Sigmoid colon (tissue), 7 donors: ENCODE measurements around the gene RAB3IL1. TPM values are rescaled to one million over a fixed set of nuclear protein-coding genes. Genes with fewer than 3 reads are reported as not detected.

Experiments
- DNase-seq: peaks from one replicate; pipeline ENCODE4 v3.0.0-alpha.2; 2019
- H3K27ac ChIP-seq, 4 donors: fragments of 200-600 bp; sonication (generic); one replicate each; pipeline ENCODE4 v1.5.1; 2016 to 2019; ENCODE audit warnings: mild to moderate bottlenecking in 1 of 4
- H3K27me3 ChIP-seq, 3 donors: fragments of 200-600 bp; sonication (generic); one replicate each; pipeline ENCODE4 v1.5.1; 2019; ENCODE audit warnings: mild to moderate bottlenecking in 1 of 3
- H3K36me3 ChIP-seq, 4 donors: fragments of 200-600 bp; sonication (generic); one replicate each; pipeline ENCODE4 v1.5.1; 2016 to 2019
- H3K4me1 ChIP-seq, 4 donors: fragments of 200-600 bp; sonication (generic); one replicate each; pipeline ENCODE4 v1.5.1; 2017 to 2019
- H3K4me3 ChIP-seq, 4 donors: fragments of 200-600 bp; sonication (generic); one replicate each; pipeline ENCODE4 v1.5.1; 2017 to 2019; ENCODE audit warnings: mild to moderate bottlenecking in 2 of 4, moderate library complexity in 1 of 4
- H3K9me3 ChIP-seq, 4 donors: fragments of 200-600 bp in 3 of 4; sonication (generic) in 3 of 4; one replicate each; pipeline versions ENCODE4 v1.5.1 to v1.6.1; 2013 to 2019
- CTCF ChIP-seq, 4 experiments: fragments of 450-650 bp in 3 of 4; fragments of 200-600 bp in 1 of 4; IDR thresholded peaks; one replicate each; pipeline ENCODE4 v1.5.1; 2016 to 2019; ENCODE audit warnings: antibody characterized with exemption in 4 of 4, mild to moderate bottlenecking in 3 of 4, moderate library complexity in 2 of 4
- EP300 ChIP-seq, 4 donors: sonication (generic); formaldehyde crosslinking; IDR thresholded peaks; one replicate each; pipeline ENCODE4 v1.6.1; 2017; ENCODE audit warnings: antibody characterized with exemption in 4 of 4
- POLR2A ChIP-seq, 2 donors: fragments of 450-650 bp; IDR thresholded peaks; one replicate each; pipeline ENCODE4 v1.6.1; 2016; ENCODE audit warnings: antibody characterized with exemption in 2 of 2, mild to moderate bottlenecking in 2 of 2, moderate library complexity in 2 of 2
- POLR2AphosphoS5 ChIP-seq, 4 donors: sonication (generic); formaldehyde crosslinking; IDR thresholded peaks; one replicate each; pipeline ENCODE4 v1.6.1; 2017; ENCODE audit warnings: antibody characterized with exemption in 4 of 4
- WGBS, 2 donors: extraction: QIAGEN DNeasy Blood & Tissue Kit; methylation state at CpG; one replicate each; pipeline ENCODE4 v1.1.7; 2013; 5-methylcytosine and 5-hydroxymethylcytosine counted together
- intact Hi-C: fragments of 100-400 bp; cut with DNase I; formaldehyde crosslinking; loops from one replicate; pipeline ENCODE4 v1.15.1; 2023
- polyA plus RNA-seq, 3 donors: library from polyadenylated mRNA; stranded (reverse); fragments of 200-250 nt; gene quantifications; one replicate each; pipeline ENCODE4 v1.2.3, GENCODE V29; 2013
- total RNA-seq, 4 donors: library from RNA; depleted of rRNA; stranded (reverse); fragments of >200 nt; gene quantifications; one replicate each; pipeline ENCODE4 v1.1.0, GENCODE V29; 2016
- donor health status: healthy with polysubstance abuse.
- donor health status: Bipolar disorder and iron deficiency.
- donor health status: healthy.

Gene RAB3IL1
- total and polyA plus RNA-seq, 7 donors: 5.1 to 23.7 (median 18.0) TPM

DNA sequence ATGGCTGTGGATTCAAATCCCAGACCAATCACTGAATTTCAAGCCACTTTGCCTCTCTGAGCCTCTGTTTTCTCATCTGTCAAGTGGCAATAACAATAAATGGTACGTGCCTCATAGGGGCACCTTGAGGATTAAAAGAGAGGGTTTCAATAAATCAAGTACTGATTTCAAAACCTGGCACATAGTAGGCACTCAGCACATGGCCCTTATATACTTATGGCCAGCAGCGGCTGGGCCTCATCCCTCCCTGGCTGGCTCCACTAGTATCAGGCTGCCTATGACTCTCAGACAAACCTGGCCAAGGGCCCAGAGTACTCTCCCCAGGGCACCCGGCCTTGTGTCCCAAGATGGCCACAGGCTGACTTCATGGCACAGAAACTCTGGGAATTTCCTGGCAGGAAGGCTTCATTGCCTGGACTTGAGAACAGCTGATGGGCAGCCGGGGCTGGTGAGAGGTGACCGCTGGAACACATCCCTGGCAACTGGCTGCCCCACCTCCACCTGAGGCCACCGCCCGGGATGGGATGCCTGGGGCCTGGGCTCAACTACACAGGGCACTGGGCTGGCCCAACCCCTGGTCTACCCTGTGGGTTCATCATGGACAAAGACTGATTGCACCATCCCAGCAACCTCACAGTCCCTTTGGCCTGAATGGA, 29.4 kb downstream of the RAB3IL1 start:
- Histone ChIP-seq H3K27me3 (no peaks in the 10 kb centered on the region), H3K4me3 (no peak overlapping the region), H3K36me3 (no peaks in the 10 kb centered on the region), H3K4me1 (peaks cover 0 to 46% (median 33%) of the 10 kb centered on the region in 4 donors), H3K27ac (peak overlapping the region; percentile 59 to 85 (median 82)), H3K9me3 (no peaks in the 10 kb centered on the region)
- intact Hi-C loops: no loop called here
- WGBS, 2 donors: 86 to 90% methylated on average over 7 of the region's 7 CpGs
- peak; percentile 91 for DNase-seq
- no peak for TF ChIP-seq POLR2A (IDR thresholded peaks at IDR 0.05)
- peak in 3 of 4 donors; percentile 60 to 79 (median 61) for TF ChIP-seq POLR2AphosphoS5 (IDR thresholded peaks at IDR 0.05)
- peak in 1 of 4 donors; percentile 32 for TF ChIP-seq EP300 (IDR thresholded peaks at IDR 0.05)

DNA sequence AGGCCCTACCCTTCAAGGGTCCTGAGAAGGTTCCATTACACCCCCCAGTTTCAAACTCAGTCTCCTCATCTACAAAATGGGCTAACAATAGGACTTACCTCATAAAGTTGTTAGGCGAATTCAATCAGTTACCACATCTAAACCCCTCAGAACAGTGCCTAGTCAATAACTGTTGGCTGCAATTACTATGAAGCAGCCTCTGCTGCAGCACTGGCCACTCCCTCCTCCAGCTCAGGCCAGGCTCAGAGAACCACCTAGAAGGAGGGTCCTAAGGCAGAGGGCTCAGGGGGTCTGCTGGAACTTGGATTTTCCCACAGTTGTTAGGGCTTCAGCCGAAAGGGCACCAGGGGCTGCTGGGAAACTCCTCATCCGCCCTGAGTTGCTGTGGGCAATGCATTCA, 30.7 kb downstream of the RAB3IL1 start:
- no peak for TF ChIP-seq EP300 (IDR thresholded peaks at IDR 0.05)
- TF ChIP-seq POLR2A (IDR thresholded peaks at IDR 0.05): no peak
- TF ChIP-seq POLR2AphosphoS5 (IDR thresholded peaks at IDR 0.05): no peak
- no peak for TF ChIP-seq CTCF (IDR thresholded peaks at IDR 0.05)
- H3K27me3 ChIP-seq: no peaks in the 10 kb centered on the region
- WGBS, 2 donors: 95% methylated on average over 3 of the region's 3 CpGs
- H3K9me3 ChIP-seq: no peaks in the 10 kb centered on the region
- H3K4me3 ChIP-seq: no peak overlapping the region
- no peak for DNase-seq
- H3K4me1 ChIP-seq: peaks cover 0 to 41% (median 31%) of the 10 kb centered on the region in 4 donors
- peak overlapping the region in 1 of 4 donors; percentile 85 for H3K27ac ChIP-seq
- H3K36me3 ChIP-seq: no peaks in the 10 kb centered on the region
- intact Hi-C loops: no loop called here

DNA sequence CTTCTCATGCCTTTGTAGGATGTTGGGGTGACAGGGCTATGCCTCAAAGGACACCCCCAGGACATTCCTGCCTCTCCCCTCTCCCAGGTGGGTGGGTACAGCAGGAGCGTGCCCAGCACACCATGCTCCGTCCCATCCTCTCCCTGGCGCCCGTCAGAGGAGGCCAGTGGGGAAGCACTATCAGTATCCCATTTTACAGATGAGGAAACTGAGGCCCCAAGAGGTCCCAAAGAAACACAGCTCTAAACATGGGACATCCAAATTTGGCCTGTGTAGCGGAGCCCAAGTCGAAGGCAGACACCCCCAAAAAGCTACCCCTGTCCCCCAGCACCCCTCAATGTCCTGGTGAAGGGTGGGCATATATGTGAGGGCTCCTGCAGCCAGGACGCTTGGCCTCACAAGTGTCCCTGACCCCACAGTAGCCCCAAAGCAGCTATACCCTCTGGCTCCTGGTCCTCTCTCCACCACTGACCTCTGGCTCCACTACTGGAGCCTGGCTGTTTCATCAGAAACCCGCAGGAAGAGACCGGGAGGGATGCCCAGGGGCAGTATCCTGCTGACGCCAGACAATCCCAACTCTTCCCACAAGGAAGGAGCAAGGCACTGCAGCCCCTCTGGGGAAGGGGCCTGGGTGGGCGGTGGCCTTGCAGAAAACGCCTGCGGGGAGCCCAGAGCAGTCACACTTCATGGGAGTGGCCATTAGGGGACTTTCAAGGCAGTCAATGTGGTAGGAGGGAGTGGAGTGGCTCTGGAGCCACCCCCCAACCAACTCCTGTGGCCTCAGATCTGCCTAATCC, 31.4 kb downstream of the RAB3IL1 start:
- Histone ChIP-seq H3K27me3 (no peaks in the 10 kb centered on the region), H3K4me1 (peaks cover 0 to 39% (median 30%) of the 10 kb centered on the region in 4 donors), H3K9me3 (no peaks in the 10 kb centered on the region), H3K4me3 (no peak overlapping the region), H3K36me3 (no peaks in the 10 kb centered on the region), H3K27ac (no peak overlapping the region)
- DNase-seq: no peak
- TF ChIP-seq CTCF (IDR thresholded peaks at IDR 0.05): no peak
- 91 to 94% methylated on average over 13 of the region's 13 CpGs for WGBS, 2 donors
- intact Hi-C loops: no loop called here

DNA sequence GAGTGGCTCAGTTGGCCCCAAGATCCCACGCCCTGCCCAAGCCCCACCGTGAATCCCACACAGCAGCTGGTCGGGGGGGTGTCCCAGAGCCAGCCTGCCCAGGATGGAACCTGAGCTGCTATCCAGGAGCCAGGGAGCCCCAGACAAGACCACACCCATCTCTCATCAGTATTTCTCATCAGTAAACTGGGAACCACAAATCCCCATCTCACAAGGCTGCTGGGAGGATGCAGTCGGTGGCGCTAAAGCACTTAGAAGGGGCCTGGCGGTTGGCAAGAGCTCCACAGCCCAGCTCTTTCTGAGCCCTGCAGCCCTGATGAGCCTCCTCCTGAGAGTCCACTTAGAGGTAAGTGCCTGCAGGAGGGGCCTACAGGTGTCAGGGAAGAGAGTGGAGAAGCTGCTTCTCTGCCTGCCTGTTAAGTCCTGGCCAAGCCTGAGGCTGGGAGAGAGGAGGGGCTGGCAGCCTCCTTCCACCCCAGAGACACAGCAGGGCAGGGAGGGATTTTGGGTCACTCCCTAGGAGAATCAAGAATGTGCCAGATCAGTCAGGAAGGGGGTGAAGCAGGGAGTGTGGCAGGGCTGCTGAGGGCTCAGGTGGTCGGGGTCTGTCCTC, 32.1 kb downstream of the RAB3IL1 start:
- Histone ChIP-seq H3K36me3 (no peaks in the 10 kb centered on the region), H3K4me1 (peaks cover 0 to 32% (median 23%) of the 10 kb centered on the region in 4 donors), H3K4me3 (no peak overlapping the region), H3K9me3 (no peaks in the 10 kb centered on the region), H3K27ac (no peak overlapping the region), H3K27me3 (no peaks in the 10 kb centered on the region)
- WGBS, 2 donors: 91% methylated on average over 7 of the region's 7 CpGs
- no peak for DNase-seq
- no peak for TF ChIP-seq CTCF (IDR thresholded peaks at IDR 0.05)
- TF ChIP-seq EP300 (IDR thresholded peaks at IDR 0.05): no peak
- no peak for TF ChIP-seq POLR2AphosphoS5 (IDR thresholded peaks at IDR 0.05)
- no peak for TF ChIP-seq POLR2A (IDR thresholded peaks at IDR 0.05)
- intact Hi-C loops: no loop called here

DNA sequence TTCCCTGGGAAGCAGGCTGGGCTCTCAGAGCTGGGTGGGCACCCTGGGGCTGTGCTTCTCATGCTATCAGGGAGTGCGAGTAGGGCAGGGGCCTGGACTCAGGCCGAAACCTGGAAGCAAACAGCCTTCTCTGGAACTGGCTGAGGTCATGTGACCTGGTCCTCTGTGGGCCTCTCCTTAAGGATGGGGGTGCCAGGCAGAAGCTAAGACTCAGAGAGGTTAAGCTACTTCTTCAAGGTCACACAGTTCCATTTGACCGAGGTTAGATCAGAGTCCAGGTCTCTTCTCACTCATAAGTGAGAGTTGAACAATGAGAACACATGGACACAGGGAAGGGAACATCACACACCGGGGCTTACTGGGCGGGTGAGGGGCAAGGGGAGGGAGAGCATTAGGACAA, 33.4 kb downstream of the RAB3IL1 start:
- Histone ChIP-seq H3K9me3 (no peaks in the 10 kb centered on the region), H3K36me3 (peaks cover 0 to 4% (median under 1%) of the 10 kb centered on the region in 4 donors), H3K4me1 (peaks cover 0 to 23% (median 19%) of the 10 kb centered on the region in 4 donors), H3K27ac (no peak overlapping the region), H3K4me3 (no peak overlapping the region), H3K27me3 (no peaks in the 10 kb centered on the region)
- no peak for DNase-seq
- 85 to 87% methylated on average over 5 of the region's 5 CpGs for WGBS, 2 donors
- no peak for TF ChIP-seq EP300 (IDR thresholded peaks at IDR 0.05)
- no peak for TF ChIP-seq CTCF (IDR thresholded peaks at IDR 0.05)
- no peak for TF ChIP-seq POLR2AphosphoS5 (IDR thresholded peaks at IDR 0.05)
- no peak for TF ChIP-seq POLR2A (IDR thresholded peaks at IDR 0.05)
- intact Hi-C loops: no loop called here
